IMR-90 (cell line): ENCODE data around the gene MAML1. TPM values are rescaled to one million over a fixed set of nuclear protein-coding genes. Genes with fewer than 3 reads are reported as not detected.

ENCODE experiments used
- ATAC-seq: fragments of 200-7000 bp; cut with Tn5 transposase; 2 replicates; pipeline ENCODE4 v1.9.1; 2020; ENCODE audit warnings: low read depth, mild to moderate bottlenecking, moderate library complexity
- BruUV-seq: library from RNA; stranded (reverse); fragments of 400-500 nt; replicated peaks from 2 replicates; lab custom pipeline; 2021; lab: Mats Ljungman, UMichigan
- CTCF ChIA-PET: fragments of 300-600 bp; formaldehyde crosslinking; extraction: SDS; loops from one replicate; lab custom pipeline; 2021; ENCODE audit warnings: antibody characterized with exemption; lab: Yijun Ruan, JAX
- POLR2A ChIA-PET: fragments of 300-600 bp; sonication (Branson Sonifier 250); formaldehyde crosslinking; loops from one replicate; lab custom pipeline; 2022; ENCODE audit warnings: antibody characterized with exemption; ENCODE audit not compliant: unreplicated experiment; lab: Charles Lee
- DNase-seq: peaks from one replicate; pipeline ENCODE4 v3.0.0; 2013
- H2AFZ ChIP-seq: replicated peaks from 2 replicates; pipeline ENCODE3; 2013; ENCODE audit warnings: low read length, mild to moderate bottlenecking; ENCODE audit not compliant: poor library complexity
- H2AK5ac ChIP-seq: 2 replicates; pipeline ENCODE4 v1.6.1; 2013; ENCODE audit warnings: low read depth, low read length, inconsistent platforms
- H2AK9ac ChIP-seq: replicated peaks from 2 replicates; pipeline ENCODE3; 2013; ENCODE audit warnings: mild to moderate bottlenecking, low read depth, low read length, moderate library complexity; ENCODE audit not compliant: poor library complexity
- H2BK120ac ChIP-seq: 2 replicates; pipeline ENCODE4 v1.6.1; 2013; ENCODE audit warnings: low read depth, low read length, inconsistent platforms
- H2BK15ac ChIP-seq: 3 replicates; pipeline ENCODE4 v1.6.1; 2013; ENCODE audit warnings: low read depth, low read length, inconsistent platforms
- H2BK20ac ChIP-seq: 2 replicates; pipeline ENCODE4 v1.6.1; 2013; ENCODE audit warnings: low read depth, mild to moderate bottlenecking, inconsistent platforms, low read length, moderate library complexity
- H2BK5ac ChIP-seq: 2 replicates; pipeline ENCODE4 v1.6.1; 2013; ENCODE audit warnings: mild to moderate bottlenecking, low read depth, low read length, inconsistent platforms; ENCODE audit not compliant: poor library complexity, severe bottlenecking
- H3K14ac ChIP-seq: replicated peaks from 2 replicates; pipeline ENCODE4 v1.6.1; 2013; ENCODE audit warnings: low read depth, low read length, inconsistent platforms
- H3K18ac ChIP-seq: 2 replicates; pipeline ENCODE4 v1.6.1; 2013; ENCODE audit warnings: low read depth, low read length, control low read depth
- H3K23ac ChIP-seq: 2 replicates; pipeline ENCODE4 v1.6.1; 2013; ENCODE audit warnings: low read depth, low read length, inconsistent platforms
- H3K27ac ChIP-seq: 2 replicates; pipeline ENCODE4 v1.5.1; 2013; ENCODE audit warnings: mild to moderate bottlenecking, control low read depth, low read length; ENCODE audit not compliant: insufficient read depth
- H3K27me3 ChIP-seq: 2 replicates; pipeline ENCODE4 v1.6.1; 2013; ENCODE audit warnings: low read length; ENCODE audit not compliant: control insufficient read depth, insufficient read depth
- H3K36me3 ChIP-seq: 2 replicates; pipeline ENCODE4 v1.6.1; 2013; ENCODE audit warnings: low read length, mixed read lengths; ENCODE audit not compliant: control insufficient read depth, insufficient read depth
- H3K4ac ChIP-seq: 2 replicates; pipeline ENCODE4 v1.6.1; 2013; ENCODE audit warnings: low read depth, low read length, inconsistent platforms
- H3K4me1 ChIP-seq: 2 replicates; pipeline ENCODE4 v1.6.1; 2013; ENCODE audit warnings: low read length, mixed read lengths; ENCODE audit not compliant: control insufficient read depth, insufficient read depth
- H3K4me2 ChIP-seq: 2 replicates; pipeline ENCODE4 v1.6.1; 2013; ENCODE audit warnings: low read depth, mild to moderate bottlenecking, control low read depth, low read length, moderate library complexity
- H3K4me3 ChIP-seq: 2 replicates; pipeline ENCODE4 v1.5.1; 2013; ENCODE audit warnings: low read depth, mild to moderate bottlenecking, control low read depth, low read length, moderate library complexity; ENCODE audit not compliant: insufficient read depth
- H3K56ac ChIP-seq: 2 replicates; pipeline ENCODE4 v1.6.1; 2013; ENCODE audit warnings: low read length, inconsistent platforms; ENCODE audit not compliant: insufficient read depth; ENCODE audit errors: extremely low read depth
- H3K79me1 ChIP-seq, 2 experiments: 2 replicates each; pipeline ENCODE4 v1.6.1; 2013; ENCODE audit warnings: low read length in 2 of 2, inconsistent platforms in 1 of 2, low read depth in 1 of 2
- H3K9ac ChIP-seq: 2 replicates; pipeline ENCODE4 v1.6.1; 2013; ENCODE audit warnings: low read depth, low read length, control low read depth
- H3K9me1 ChIP-seq: 2 replicates; pipeline ENCODE4 v1.6.1; 2013; ENCODE audit warnings: low read length, inconsistent platforms; ENCODE audit not compliant: insufficient read depth
- H3K9me3 ChIP-seq: 2 replicates; pipeline ENCODE4 v1.6.1; 2013; ENCODE audit warnings: low read length; ENCODE audit not compliant: control insufficient read depth, insufficient read depth
- H4K20me1 ChIP-seq: 2 replicates; pipeline ENCODE4 v1.6.1; 2013; ENCODE audit warnings: low read length, inconsistent platforms; ENCODE audit not compliant: insufficient read depth
- H4K5ac ChIP-seq: 2 replicates; pipeline ENCODE4 v1.6.1; 2013; ENCODE audit warnings: mild to moderate bottlenecking, low read depth, low read length, control low read depth
- H4K8ac ChIP-seq, 2 experiments: 2 replicates each; pipeline ENCODE4 v1.6.1; 2013; ENCODE audit warnings: low read depth in 2 of 2, low read length in 2 of 2, control low read depth in 1 of 2, inconsistent platforms in 1 of 2
- H4K91ac ChIP-seq: 2 replicates; pipeline ENCODE4 v1.6.1; 2013; ENCODE audit warnings: low read depth, low read length, inconsistent platforms; ENCODE audit not compliant: insufficient read depth
- CHD1 ChIP-seq: IDR thresholded peaks from 2 replicates; pipeline ENCODE4 v1.6.1; 2012; ENCODE audit warnings: low read depth, low read length, improper control_type of control experiment
- NFE2L2 ChIP-seq: fragments of 150-350 bp; IDR thresholded peaks from 2 replicates; pipeline ENCODE4 v1.6.1; 2016; ENCODE audit warnings: low read depth, mild to moderate bottlenecking, low read length
- WGBS, 2 experiments: methylation state at CpG; one replicate each; pipeline versions ENCODE4 v1.1.5 to v1.1.7; 2013; ENCODE audit warnings: missing lambda C conversion rate in 2 of 2; ENCODE audit not compliant: insufficient read length in 1 of 2; ENCODE audit errors: extremely low coverage in 2 of 2; 5-methylcytosine and 5-hydroxymethylcytosine counted together
- dilution Hi-C: fragments of 300-500 bp; cut with HindIII; formaldehyde crosslinking; loops from one replicate; pipeline ENCODE4 v1.14.3; 2018; ENCODE audit warnings: low sequenced_read_pairs; ENCODE audit not compliant: unreplicated experiment
- in situ Hi-C: fragments of 300-500 bp; cut with MboI; formaldehyde crosslinking; loops from 3 replicates; pipeline ENCODE4 v1.14.3; 2019; ENCODE audit warnings: low sequenced_read_pairs, inconsistent platforms, mixed read lengths
- intact Hi-C: fragments of 100-400 bp; cut with micrococcal nuclease; formaldehyde crosslinking; loops from 2 replicates; pipeline ENCODE4 v1.10.0; 2022
- polyA plus RNA-seq, 3 experiments: library from polyadenylated mRNA; depleted of rRNA; stranded (reverse); fragments of >200 nt; gene quantifications; 2 replicates each; pipeline ENCODE4 v1.2.3, GENCODE V29; 2012; ENCODE audit warnings: low replicate concordance in 1 of 3
- total RNA-seq: library from RNA; depleted of rRNA; stranded (reverse); fragments of >200 nt; gene quantifications from 2 replicates; pipeline ENCODE4 v1.2.3, GENCODE V29; 2012

MAML1 gene
- total and polyA plus RNA-seq, 2 of the 4 experiments (the other 2 are of a cell fraction): 4.7 to 10.2 TPM

- Histone ChIP-seq H4K5ac (no peak overlapping the region), H3K27me3 (no peaks in the 10 kb centered on the region), H4K20me1 (peaks cover 64% of the 10 kb centered on the region), H4K91ac (no peak overlapping the region), H2BK5ac (peak overlapping the region; percentile 18), H2AK5ac (no peak overlapping the region), H3K14ac (peak overlapping the region; percentile 29), H3K9me1 (peaks cover 36% of the 10 kb centered on the region), H2BK20ac (no peak overlapping the region), H3K23ac (peak overlapping the region; percentile 8; the same call in 1 of the 2 replicates), H3K18ac (no peak overlapping the region), H3K4me3 (peak overlapping the region; percentile 87), H3K36me3 (peaks cover 47% of the 10 kb centered on the region), H2BK15ac (no peak overlapping the region), H3K56ac (no peak overlapping the region), H3K4me1 (peaks cover 39% of the 10 kb centered on the region), H3K9ac (peak overlapping the region; percentile 35), H3K9me3 (no peaks in the 10 kb centered on the region), H2BK120ac (no peak overlapping the region), H3K27ac (no peak overlapping the region), H4K8ac (no peak overlapping the region), H3K79me1 (peaks cover 19 to 72% of the 10 kb centered on the region in 2 experiments), H3K4ac (no peak overlapping the region), H3K4me2 (peak overlapping the region; percentile 95), H2AFZ (no peak overlapping the region), H2AK9ac (no peak overlapping the region)
- ATAC-seq (no peak), DNase-seq (no peak)
- no peak for TF ChIP-seq NFE2L2
- 0 out of 2 replicates have a peak, but pooled peaks have one; percentile 84 for TF ChIP-seq CHD1
- BruUV-seq: TSS peak; percentile 61
- intact Hi-C loops: loop anchor here (5.0 kb wide), 1 partner anchor 200 kb away; the partner anchor contains the start of gene HNRNPH1
- ChIA-PET CTCF (no interaction called here), POLR2A (no interaction called here)
- WGBS, 2 experiments: no CpG with 5 or more reads among the region's 3 CpGs
- in situ Hi-C loops: no loop called here
- dilution Hi-C loops: no loop called here
Measured at GRCh38 chr5:179822059-179822432, 89.4 kb downstream of the MAML1 start.
